GM10847 (cell line): ENCODE measurements around the gene GARIN5A.

Experiments used
- POLR2A ChIP-seq: IDR thresholded peaks from 2 replicates; pipeline ENCODE4 v1.6.1; 2011; ENCODE audit not compliant: insufficient read length; ENCODE audit errors: extremely low read depth

GARIN5A gene

GRCh38 chr19:50512112-50512998 lies 35.7 kb upstream of the GARIN5A start:
- no peak for TF ChIP-seq POLR2A

DNA sequence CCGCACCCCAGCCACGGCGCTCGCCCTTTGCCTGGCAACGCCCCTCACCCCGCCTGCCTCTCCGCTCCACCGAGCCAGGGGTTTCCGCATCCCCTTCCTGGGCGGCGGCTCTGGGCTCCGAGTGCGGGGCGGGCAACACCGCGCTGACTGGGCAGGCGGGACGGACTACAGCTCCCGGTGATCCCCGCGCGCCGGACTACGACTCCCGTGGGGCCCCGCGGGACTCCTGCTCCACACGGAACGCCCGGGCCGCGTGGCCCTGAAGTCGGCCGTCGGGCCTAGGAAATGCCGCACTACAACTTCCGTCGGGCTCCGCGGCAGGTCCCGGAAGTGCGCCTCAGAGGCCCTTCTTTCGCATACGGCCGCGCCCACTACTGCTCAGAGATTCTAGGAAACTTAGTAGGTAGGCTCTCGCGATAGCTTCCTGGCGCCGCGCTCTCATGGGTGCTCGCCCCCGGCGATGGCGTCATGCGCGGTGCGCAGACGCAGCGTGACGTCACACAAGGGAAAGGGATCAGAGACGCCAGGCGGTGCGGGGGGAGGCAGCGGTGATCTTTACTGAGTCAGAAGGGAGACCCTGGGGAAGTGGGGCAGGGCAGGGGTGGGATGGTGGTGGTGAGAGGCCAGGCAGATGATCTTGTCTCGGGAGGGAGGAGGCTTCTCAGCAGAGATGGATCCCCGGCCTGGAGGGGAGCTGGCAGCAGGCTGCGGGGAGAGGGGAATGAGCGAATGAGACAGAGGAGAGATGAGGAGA lies 34.6 kb upstream of the GARIN5A start, which contains the start of gene JOSD2:
Gene JOSD2, minus strand, starts transcription at position 123 of the 754 bp plus-strand sequence. CDS start 760 bp downstream, outside the sequence.
- TF ChIP-seq POLR2A, result peak; percentile 46

DNA sequence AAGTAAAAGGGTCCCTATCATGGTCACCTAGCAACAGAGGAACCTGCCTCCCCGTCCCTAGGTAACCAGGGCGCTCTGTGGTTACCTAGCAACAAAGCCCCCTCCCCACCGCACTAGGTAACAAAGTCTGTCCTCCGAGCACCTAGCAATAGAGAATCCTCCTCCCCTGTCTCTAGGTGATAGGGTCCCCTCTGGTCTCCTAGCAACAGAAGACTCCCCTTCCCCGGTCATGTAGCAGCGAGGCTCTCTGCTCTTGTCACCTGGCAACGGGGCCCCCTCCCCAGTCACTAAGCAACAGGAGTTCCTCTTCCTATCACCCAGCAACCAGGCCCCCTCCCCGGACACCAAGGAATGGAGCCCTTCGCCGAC lies 34.0 kb upstream of the GARIN5A start:
- no peak for TF ChIP-seq POLR2A

DNA sequence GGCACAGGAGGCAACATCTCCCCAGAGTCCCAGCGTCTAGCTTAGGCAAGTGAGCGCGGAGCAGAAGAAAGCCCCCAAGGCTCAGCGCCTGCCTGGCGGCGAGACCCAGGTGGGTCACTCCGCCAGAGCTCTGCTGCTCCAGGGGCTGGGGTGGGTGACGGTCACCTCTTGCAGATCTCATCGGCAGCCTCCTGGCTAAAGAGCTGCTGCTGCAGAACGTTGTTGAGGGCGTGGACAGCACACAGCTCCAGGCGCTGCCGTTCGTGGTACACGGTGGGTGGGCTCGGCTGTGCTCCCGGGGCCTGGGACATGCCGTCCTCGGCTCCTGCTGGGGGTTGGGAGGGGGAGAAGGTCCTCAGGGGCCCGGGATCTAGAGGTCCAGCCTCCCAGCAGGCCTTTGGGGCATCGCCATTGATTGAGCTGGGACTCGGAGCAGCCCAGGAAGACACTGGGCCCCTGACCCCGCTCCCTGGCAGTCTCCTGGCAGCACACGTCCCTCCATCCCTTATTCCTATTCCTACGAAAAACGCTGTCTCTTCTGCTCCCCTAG lies 33.5 kb upstream of the GARIN5A start:
- no peak for TF ChIP-seq POLR2A

DNA sequence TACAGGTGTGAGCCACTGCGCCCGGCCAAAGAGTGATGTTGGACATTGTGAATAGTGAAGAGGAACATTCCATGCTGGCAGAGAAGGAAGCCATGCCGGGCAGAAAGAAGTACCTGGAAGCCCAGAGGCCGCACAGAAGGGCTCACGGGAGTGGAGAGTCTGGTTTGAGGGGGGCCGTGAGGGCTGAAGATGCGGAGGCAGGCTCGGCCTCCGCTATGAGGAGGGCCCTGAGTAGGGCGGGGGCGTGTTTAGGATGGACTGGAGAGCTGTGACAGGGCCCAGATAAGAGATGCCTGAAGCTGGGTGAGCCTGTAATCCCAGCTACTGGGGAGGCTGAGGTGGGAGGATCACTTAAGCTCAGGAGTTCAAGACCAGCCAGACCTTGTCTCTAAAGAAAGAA lies 32.7 kb upstream of the GARIN5A start:
- TF ChIP-seq POLR2A, result no peak

- no peak for TF ChIP-seq POLR2A
These were observed 32.2 kb upstream of the GARIN5A start for GRCh38 chr19:50508843-50509190.

GRCh38 chr19:50507376-50507775 lies 30.7 kb upstream of the GARIN5A start:
- no peak for TF ChIP-seq POLR2A

DNA sequence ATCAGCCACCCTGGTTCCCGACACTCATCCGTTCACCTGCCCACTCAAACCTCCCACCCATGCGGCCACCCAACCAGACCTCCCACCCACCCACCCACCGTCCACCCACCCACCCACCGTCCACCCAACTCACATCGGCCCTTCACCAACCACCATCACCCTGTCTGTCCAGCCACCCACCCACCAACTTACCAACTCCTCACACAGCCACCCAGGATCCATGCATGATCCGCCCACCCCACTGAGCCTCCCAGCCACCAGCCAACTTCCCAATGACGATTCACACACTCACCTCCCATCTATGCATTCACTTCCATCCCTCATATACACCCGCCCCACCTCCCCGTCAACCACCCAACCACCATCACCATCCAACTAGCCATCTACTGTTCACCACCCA lies 30.1 kb upstream of the GARIN5A start:
- no peak for TF ChIP-seq POLR2A

GRCh38 chr19:50505856-50506611 lies 29.4 kb upstream of the GARIN5A start:
- TF ChIP-seq POLR2A, result no peak

GRCh38 chr19:50501568-50502475 lies 25.2 kb upstream of the GARIN5A start:
- TF ChIP-seq POLR2A, result no peak

DNA sequence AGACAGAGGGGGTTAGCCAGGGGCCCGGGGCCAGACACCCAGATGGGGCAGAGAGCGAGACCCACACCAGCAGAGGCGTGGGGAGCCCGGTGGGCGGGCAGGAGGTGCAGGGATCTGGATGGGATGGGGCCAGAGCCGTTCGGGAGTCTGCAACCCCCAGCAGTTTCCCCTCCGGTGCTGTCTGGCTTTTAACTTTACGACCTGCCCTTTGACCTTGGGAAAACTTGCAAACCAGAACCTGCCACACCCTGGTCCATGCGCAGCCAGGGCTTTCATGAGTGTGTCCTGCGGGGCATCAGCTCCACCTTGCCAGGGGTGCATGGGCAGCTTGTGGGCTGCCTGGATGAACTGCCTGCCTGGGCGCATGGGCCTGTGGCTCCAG lies 24.5 kb upstream of the GARIN5A start:
- TF ChIP-seq POLR2A, result no peak

- no peak for TF ChIP-seq POLR2A
These were observed 24.1 kb upstream of the GARIN5A start for GRCh38 chr19:50500753-50501151.

GRCh38 chr19:50500060-50500752 lies 23.6 kb upstream of the GARIN5A start:
- TF ChIP-seq POLR2A, result no peak
